ENCODE data around the gene GRIP2. TPM values are rescaled to one million over a fixed set of nuclear protein-coding genes. Genes with fewer than 3 reads are reported as not detected.

The GRIP2 gene
- total and polyA plus RNA-seq, 2 of the 4 experiments (the other 2 are of a cell fraction): 0.05 TPM; not detected in 1

DNA sequence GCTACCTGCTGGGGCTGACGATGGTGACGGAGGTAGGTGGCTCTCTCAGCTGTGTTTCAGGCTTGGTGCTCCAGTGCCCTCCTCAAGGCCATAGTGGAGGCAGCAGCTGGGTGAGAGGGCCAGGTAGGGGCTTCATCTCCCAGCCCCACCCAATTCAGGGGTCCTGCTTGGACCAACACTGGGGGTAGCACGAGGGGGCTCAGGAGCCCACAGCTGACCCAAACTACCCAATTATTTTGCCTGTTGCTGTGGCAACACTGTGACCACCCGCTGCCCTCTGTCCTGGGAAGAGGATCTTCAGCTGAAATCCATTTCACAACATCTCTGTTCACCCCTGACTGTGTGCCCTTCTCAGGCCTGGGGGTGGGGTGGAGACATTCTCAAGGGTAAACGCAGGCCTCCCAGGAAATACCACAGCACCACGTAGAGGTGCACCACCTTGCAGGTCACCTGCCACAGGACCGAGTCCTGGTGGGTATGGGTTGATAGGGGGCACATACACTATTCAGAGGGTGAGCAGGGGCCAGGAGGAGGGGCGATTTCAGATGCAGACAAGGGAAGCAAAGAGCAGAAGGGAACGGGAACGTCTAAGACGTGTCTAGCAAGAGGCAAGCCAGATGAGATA is 62.7 kb downstream of the GRIP2 start:
- H3K9me1 ChIP-seq (ENCODE audit: insufficient read depth, low read length): peaks cover 26% of the 10 kb centered on the region
- no peak for DNase-seq
- H3K9me3 ChIP-seq (ENCODE audit: control insufficient read depth, insufficient read depth, low read length): no peaks in the 10 kb centered on the region
- no peak overlapping the region for H3K4me2 ChIP-seq (ENCODE audit: low read depth, low read length)
- H3K4ac ChIP-seq (ENCODE audit: low read depth, low read length): no peak overlapping the region
- no peak overlapping the region for H3K14ac ChIP-seq (replicated peaks; ENCODE audit: low read depth, low read length)
- H4K91ac ChIP-seq (ENCODE audit: insufficient read depth, low read depth, low read length): no peak overlapping the region
- no peak overlapping the region for H2AFZ ChIP-seq (replicated peaks; ENCODE audit: low read length, poor library complexity)
- no TSS peak for BruUV-seq (replicated peaks)
- H2BK5ac ChIP-seq (ENCODE audit: low read depth, low read length, poor library complexity, severe bottlenecking): no peak overlapping the region
- no peak overlapping the region for H4K5ac ChIP-seq (ENCODE audit: low read depth, low read length)
- no peak overlapping the region for H3K9ac ChIP-seq (ENCODE audit: low read depth, low read length)
- H3K36me3 ChIP-seq (ENCODE audit: control insufficient read depth, insufficient read depth, low read length): peaks cover 73% of the 10 kb centered on the region
- dilution Hi-C loops (cut with HindIII; ENCODE audit: low sequenced_read_pairs, unreplicated experiment) (no loop called here), in situ Hi-C loops (cut with MboI; ENCODE audit: low sequenced_read_pairs) (no loop called here), intact Hi-C loops (cut with micrococcal nuclease) (no loop called here)
- H3K27me3 ChIP-seq (ENCODE audit: control insufficient read depth, insufficient read depth, low read length): no peaks in the 10 kb centered on the region
- no peak overlapping the region for H2BK120ac ChIP-seq (ENCODE audit: low read depth, low read length)
- ATAC-seq (ENCODE audit: low read depth): no peak
- H2AK9ac ChIP-seq (replicated peaks; ENCODE audit: low read depth, low read length, poor library complexity): no peak overlapping the region
- no CpG with 5 or more reads among the region's 11 CpGs for WGBS, 2 experiments (ENCODE audit: extremely low coverage in 2 of 2, insufficient read length in 1 of 2)
- TF ChIP-seq ELK1 (IDR thresholded peaks at IDR 0.05; ENCODE audit: borderline replicate concordance, low read depth, low read length) (no peak), USF2 (IDR thresholded peaks at IDR 0.05; ENCODE audit: low read depth, low read length) (no peak), NFE2L2 (IDR thresholded peaks at IDR 0.05; ENCODE audit: low read depth, low read length) (no peak), FOS (IDR thresholded peaks at IDR 0.05; ENCODE audit: low read depth, low read length) (no peak), MXI1 (IDR thresholded peaks at IDR 0.05; ENCODE audit: borderline replicate concordance, low read depth, low read length) (no peak), RFX5 (IDR thresholded peaks at IDR 0.05; ENCODE audit: low read depth, low read length) (no peak), CEBPB (IDR thresholded peaks at IDR 0.05; ENCODE audit: low read depth, low read length) (no peak)
- H2BK15ac ChIP-seq (ENCODE audit: low read depth, low read length): no peak overlapping the region
- no peak overlapping the region for H3K23ac ChIP-seq (ENCODE audit: low read depth, low read length)
- H3K4me3 ChIP-seq (ENCODE audit: insufficient read depth, low read depth, low read length): no peak overlapping the region
- H4K8ac ChIP-seq (ENCODE audit: low read depth in 2 of 2, low read length in 2 of 2): no peak overlapping the region
- peaks cover 0 to 3% of the 10 kb centered on the region in 2 experiments; a peak in 1 of 4 replicates for H3K79me1 ChIP-seq (ENCODE audit: low read depth in 1 of 2, low read length in 2 of 2)
- H2AK5ac ChIP-seq (ENCODE audit: low read depth, low read length): no peak overlapping the region
- ChIA-PET CTCF (no interaction called here), POLR2A (ENCODE audit: unreplicated experiment) (no interaction called here)
- H3K27ac ChIP-seq (ENCODE audit: insufficient read depth, low read length): no peak overlapping the region
- H2BK20ac ChIP-seq (ENCODE audit: low read depth, low read length): no peak overlapping the region
- H3K4me1 ChIP-seq (ENCODE audit: control insufficient read depth, insufficient read depth, low read length): peaks cover 8% of the 10 kb centered on the region
- H4K20me1 ChIP-seq (ENCODE audit: insufficient read depth, low read length): no peaks in the 10 kb centered on the region
- no peak overlapping the region for H3K18ac ChIP-seq (ENCODE audit: low read depth, low read length)
- no peak overlapping the region for H3K56ac ChIP-seq (ENCODE audit: extremely low read depth, insufficient read depth, low read length)

Measured in IMR-90 (cell line).